Measurements from ENCODE around the gene ZFP92. TPM values are rescaled to one million over a fixed set of nuclear protein-coding genes. Genes with fewer than 3 reads are reported as not detected.
A peak's percentile ranks its signal among the peaks of the same experiment; 100 is the strongest.

Gene ZFP92
- total RNA-seq, 1 donor from 2014 or later, result 1.5 TPM

DNA sequence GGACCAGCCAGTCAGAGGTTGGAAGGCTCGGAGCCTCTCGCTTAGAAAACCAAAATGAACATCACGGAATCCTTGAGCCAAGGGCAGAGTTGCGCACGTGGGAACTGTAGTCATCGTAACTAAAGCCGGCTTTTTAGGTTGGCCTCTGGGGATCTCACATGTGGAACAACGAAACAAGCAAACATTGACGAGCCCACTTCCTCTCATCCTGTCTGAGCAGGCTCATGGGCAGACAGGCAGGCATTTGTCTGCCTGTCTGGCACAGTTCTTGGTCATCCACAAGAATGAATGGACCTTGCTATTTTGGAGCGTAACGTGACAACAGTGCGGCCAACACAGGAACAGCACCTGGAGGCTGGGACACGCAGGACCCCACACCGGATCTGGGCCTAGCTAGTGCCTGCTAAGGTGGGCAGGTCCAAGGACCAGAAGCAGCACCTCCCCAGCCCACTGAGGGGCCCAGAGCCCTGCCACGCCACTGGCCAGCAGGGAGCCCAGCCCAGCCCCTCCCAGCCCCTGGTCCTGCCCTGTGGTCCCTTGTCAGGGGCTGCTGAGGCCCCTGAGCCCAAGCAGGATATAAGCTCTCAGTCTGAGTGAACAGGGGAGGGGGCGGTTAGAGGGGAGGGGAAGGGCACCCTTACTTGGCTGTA is 43.8 kb downstream of the ZFP92 start:
- H3K36me3 Mint-ChIP-seq (ENCODE audit: low read depth), result no peaks in the 10 kb centered on the region
- peak; percentile 83 for DNase-seq (ENCODE audit: low spot score)
- no peaks in the 10 kb centered on the region for H3K27me3 Mint-ChIP-seq (ENCODE audit: low read depth)
- peaks cover 3% of the 10 kb centered on the region for H3K4me1 Mint-ChIP-seq (ENCODE audit: low read depth)
- H3K9me3 Mint-ChIP-seq (ENCODE audit: low read depth), result peaks cover 2% of the 10 kb centered on the region
- H3K27ac Mint-ChIP-seq (ENCODE audit: unreplicated experiment), result peak overlapping the region; percentile 14
- TF ChIP-seq, protein P1, sequence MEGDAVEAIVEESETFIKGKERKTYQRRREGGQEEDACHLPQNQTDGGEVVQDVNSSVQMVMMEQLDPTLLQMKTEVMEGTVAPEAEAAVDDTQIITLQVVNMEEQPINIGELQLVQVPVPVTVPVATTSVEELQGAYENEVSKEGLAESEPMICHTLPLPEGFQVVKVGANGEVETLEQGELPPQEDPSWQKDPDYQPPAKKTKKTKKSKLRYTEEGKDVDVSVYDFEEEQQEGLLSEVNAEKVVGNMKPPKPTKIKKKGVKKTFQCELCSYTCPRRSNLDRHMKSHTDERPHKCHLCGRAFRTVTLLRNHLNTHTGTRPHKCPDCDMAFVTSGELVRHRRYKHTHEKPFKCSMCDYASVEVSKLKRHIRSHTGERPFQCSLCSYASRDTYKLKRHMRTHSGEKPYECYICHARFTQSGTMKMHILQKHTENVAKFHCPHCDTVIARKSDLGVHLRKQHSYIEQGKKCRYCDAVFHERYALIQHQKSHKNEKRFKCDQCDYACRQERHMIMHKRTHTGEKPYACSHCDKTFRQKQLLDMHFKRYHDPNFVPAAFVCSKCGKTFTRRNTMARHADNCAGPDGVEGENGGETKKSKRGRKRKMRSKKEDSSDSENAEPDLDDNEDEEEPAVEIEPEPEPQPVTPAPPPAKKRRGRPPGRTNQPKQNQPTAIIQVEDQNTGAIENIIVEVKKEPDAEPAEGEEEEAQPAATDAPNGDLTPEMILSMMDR (IDR thresholded peaks at IDR 0.05), result no peak
- no peak overlapping the region for H3K4me3 Mint-ChIP-seq (ENCODE audit: unreplicated experiment)

DNA sequence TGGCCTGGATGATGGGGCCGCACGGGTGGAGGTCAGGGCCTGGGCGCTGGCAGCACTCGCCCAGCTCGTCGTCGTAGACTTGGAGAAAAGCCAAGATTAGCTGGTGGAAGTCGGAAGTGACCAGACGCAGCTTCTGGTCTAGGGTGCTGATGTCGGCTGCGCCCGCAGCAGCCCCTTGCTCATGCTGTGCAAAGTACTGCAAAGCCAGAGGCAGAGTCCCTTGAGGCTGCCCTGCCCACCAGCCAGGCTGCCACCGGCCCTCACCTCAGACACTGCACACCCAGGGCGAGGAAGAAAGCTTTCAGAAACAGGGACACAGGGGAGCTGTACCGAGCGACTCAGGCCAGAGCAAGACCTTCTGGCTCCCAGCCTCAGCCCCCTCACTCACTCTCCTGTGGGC is 44.3 kb downstream of the ZFP92 start:
- Mint-ChIP-seq H3K27me3 (ENCODE audit: low read depth) (no peaks in the 10 kb centered on the region), H3K4me3 (ENCODE audit: unreplicated experiment) (no peak overlapping the region), H3K27ac (ENCODE audit: unreplicated experiment) (no peak overlapping the region), H3K36me3 (ENCODE audit: low read depth) (peaks cover 2% of the 10 kb centered on the region), H3K9me3 (ENCODE audit: low read depth) (peaks cover 2% of the 10 kb centered on the region), H3K4me1 (ENCODE audit: low read depth) (peaks cover 7% of the 10 kb centered on the region)
- peak; percentile 77 for DNase-seq (ENCODE audit: low spot score)
- TF ChIP-seq, protein P1 (IDR thresholded peaks at IDR 0.05), result no peak

DNA sequence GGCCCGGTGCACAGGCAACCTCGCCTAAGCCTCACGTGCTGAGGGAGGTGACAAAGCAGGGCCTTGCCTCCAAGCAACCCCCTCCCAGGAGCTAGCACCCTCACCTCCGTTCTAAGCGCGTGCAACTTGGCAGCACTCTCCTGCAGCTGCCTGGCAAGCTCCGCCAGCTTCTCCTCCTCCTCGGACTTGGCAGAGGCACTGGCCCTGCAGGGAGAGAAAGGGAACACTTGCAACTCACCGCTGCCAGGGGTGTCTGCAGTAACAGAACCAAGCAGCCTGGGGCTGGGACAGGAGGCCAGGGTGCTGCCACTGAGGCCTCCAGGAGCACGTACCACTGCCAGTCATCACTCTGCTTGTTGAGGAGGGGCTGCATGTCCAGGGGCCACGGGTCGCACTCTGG is 44.9 kb downstream of the ZFP92 start:
- H3K36me3 Mint-ChIP-seq (ENCODE audit: low read depth), result peaks cover 2% of the 10 kb centered on the region
- H3K27me3 Mint-ChIP-seq (ENCODE audit: low read depth), result no peaks in the 10 kb centered on the region
- no peak overlapping the region for H3K4me3 Mint-ChIP-seq (ENCODE audit: unreplicated experiment)
- H3K9me3 Mint-ChIP-seq (ENCODE audit: low read depth), result peaks cover 2% of the 10 kb centered on the region
- DNase-seq (ENCODE audit: low spot score), result peak; percentile 73
- peaks cover 12% of the 10 kb centered on the region for H3K4me1 Mint-ChIP-seq (ENCODE audit: low read depth)
- TF ChIP-seq, protein P1 (IDR thresholded peaks at IDR 0.05), result no peak
- H3K27ac Mint-ChIP-seq (ENCODE audit: unreplicated experiment), result no peak overlapping the region

DNA sequence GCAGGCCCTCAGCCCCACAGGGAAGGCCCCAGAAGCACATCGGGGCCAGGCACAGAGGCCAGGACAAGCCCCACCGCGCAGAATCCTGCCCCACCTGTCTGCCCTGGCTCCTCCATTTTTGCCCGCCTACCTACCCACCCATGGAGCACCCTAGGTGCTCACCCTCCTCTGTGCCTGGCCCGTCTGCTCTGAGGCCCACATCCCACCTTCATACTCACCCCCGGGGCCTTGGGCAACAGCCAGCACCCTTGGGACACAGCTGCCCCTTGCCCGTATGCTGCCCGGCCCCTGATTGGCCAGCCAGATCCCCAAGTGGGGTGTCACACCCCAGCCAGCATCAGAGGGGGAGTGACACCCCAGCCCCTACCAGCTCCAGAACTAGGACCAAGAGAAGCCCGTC is 45.4 kb downstream of the ZFP92 start:
- no peaks in the 10 kb centered on the region for H3K27me3 Mint-ChIP-seq (ENCODE audit: low read depth)
- no peak overlapping the region for H3K4me3 Mint-ChIP-seq (ENCODE audit: unreplicated experiment)
- peaks cover 3% of the 10 kb centered on the region for H3K36me3 Mint-ChIP-seq (ENCODE audit: low read depth)
- peaks cover 5% of the 10 kb centered on the region for H3K9me3 Mint-ChIP-seq (ENCODE audit: low read depth)
- TF ChIP-seq, protein P1 (IDR thresholded peaks at IDR 0.05), result no peak
- DNase-seq (ENCODE audit: low spot score), result peak; percentile 87
- no peak overlapping the region for H3K27ac Mint-ChIP-seq (ENCODE audit: unreplicated experiment)
- peaks cover 12% of the 10 kb centered on the region for H3K4me1 Mint-ChIP-seq (ENCODE audit: low read depth)

DNA sequence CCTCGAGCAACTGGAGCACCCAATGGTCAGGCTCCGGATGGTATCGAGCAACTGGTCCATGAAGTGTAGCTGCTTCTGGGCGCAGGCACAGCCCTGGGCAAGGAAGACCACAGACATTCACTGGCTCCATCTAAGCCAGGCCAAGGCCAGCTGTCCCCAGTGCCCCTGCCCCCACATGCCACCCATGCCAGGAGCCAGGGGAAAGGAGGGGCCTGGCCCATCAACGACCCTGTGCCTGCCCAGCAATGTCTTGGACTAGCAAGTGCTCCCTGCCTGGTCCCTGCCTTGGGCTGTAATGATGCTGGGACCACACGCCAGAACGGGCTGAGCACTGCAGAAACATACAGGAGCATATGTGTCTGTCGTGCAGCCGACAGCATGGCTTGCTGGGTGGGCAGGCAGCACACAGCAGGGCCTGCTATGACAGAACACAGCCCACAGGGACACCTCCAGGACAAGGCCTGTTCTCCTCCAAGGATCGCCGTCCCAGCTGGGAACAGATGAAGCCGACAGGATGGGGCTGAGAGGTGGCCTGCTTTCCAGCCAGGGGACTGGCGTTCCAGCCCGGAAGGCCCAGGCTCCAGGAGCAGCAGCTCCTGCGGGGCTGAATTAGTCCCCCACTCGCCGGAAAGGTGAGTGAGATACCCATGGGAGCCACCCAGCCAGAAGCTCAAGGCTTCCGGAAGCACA is 46.0 kb downstream of the ZFP92 start:
- peak; percentile 79 for DNase-seq (ENCODE audit: low spot score)
- TF ChIP-seq, protein P1 (IDR thresholded peaks at IDR 0.05), result no peak
- H3K4me3 Mint-ChIP-seq (ENCODE audit: unreplicated experiment), result no peak overlapping the region
- H3K9me3 Mint-ChIP-seq (ENCODE audit: low read depth), result peaks cover 8% of the 10 kb centered on the region
- no peak overlapping the region for H3K27ac Mint-ChIP-seq (ENCODE audit: unreplicated experiment)
- H3K36me3 Mint-ChIP-seq (ENCODE audit: low read depth), result peaks cover 3% of the 10 kb centered on the region
- peaks cover 12% of the 10 kb centered on the region for H3K4me1 Mint-ChIP-seq (ENCODE audit: low read depth)
- no peaks in the 10 kb centered on the region for H3K27me3 Mint-ChIP-seq (ENCODE audit: low read depth)

All from chondrocyte (in vitro differentiated cells).